Kidney (tissue), 14 donors: Measurements from ENCODE around the gene SMTN. TPM values are rescaled to one million over a fixed set of nuclear protein-coding genes. Genes with fewer than 3 reads are reported as not detected.
"Not testable (repeated sequence)": the region's sequence is repeated elsewhere in the genome, so short reads cannot be mapped to it uniquely, and the experiment has no call there.

Experiments
- DNase-seq, 5 donors: peaks; one replicate each; pipeline ENCODE4 v3.0.0-alpha.2; 2013 to 2020
- FAIRE-seq: peaks from 2 replicates; lab custom pipeline; 2012; peaks lifted over from hg19 to GRCh38; lab: Jason Lieb, UNC
- H3K27ac ChIP-seq, 2 donors: one replicate each; pipeline ENCODE4 v1.7.0; 2013; ENCODE audit warnings: low read depth in 2 of 2, low read length in 2 of 2, inconsistent platforms in 1 of 2
- H3K27me3 ChIP-seq: one replicate; pipeline ENCODE4 v1.7.1; 2013; ENCODE audit warnings: low read length, inconsistent platforms; ENCODE audit not compliant: control insufficient read depth, insufficient read depth
- H3K36me3 ChIP-seq, 3 donors: one replicate each; pipeline versions ENCODE4 v1.7.0 to v1.7.1; 2013; ENCODE audit warnings: low read length in 3 of 3, control low read depth in 1 of 3, inconsistent platforms in 1 of 3; ENCODE audit not compliant: insufficient read depth in 3 of 3, control insufficient read depth in 2 of 3
- H3K4me1 ChIP-seq, 3 donors: one replicate each; pipeline versions ENCODE4 v1.7.0 to v1.7.1; 2013; ENCODE audit warnings: low read length in 3 of 3, inconsistent platforms in 1 of 3, low read depth in 1 of 3; ENCODE audit not compliant: control insufficient read depth in 2 of 3, insufficient read depth in 2 of 3
- H3K4me3 ChIP-seq, 3 donors: one replicate each; pipeline versions ENCODE4 v1.7.0 to v1.8.1; 2013; ENCODE audit warnings: low read length in 3 of 3, control low read depth in 1 of 3, inconsistent platforms in 1 of 3
- H3K9ac ChIP-seq, 3 donors: one replicate each; pipeline versions ENCODE4 v1.7.0 to v1.7.1; 2013; ENCODE audit warnings: low read length in 3 of 3, control low read depth in 1 of 3, inconsistent platforms in 1 of 3
- H3K9me3 ChIP-seq, 3 donors: one replicate each; pipeline versions ENCODE4 v1.7.0 to v1.7.1; 2013; ENCODE audit warnings: low read length in 3 of 3, control low read depth in 1 of 3, inconsistent platforms in 1 of 3; ENCODE audit not compliant: control insufficient read depth in 2 of 3, insufficient read depth in 1 of 3
- intact Hi-C: fragments of 100-400 bp; cut with DNase I; formaldehyde crosslinking; loops from one replicate; pipeline ENCODE4 v1.11.1; 2022
- polyA plus RNA-seq: library from polyadenylated mRNA; stranded (reverse); fragments of 350-450 nt; fragmentation: Illumina TruSeq; extraction: RNeasy Lipid Tissue Mini Kit (QIAGEN cat#74804); gene quantifications from one replicate; pipeline ENCODE4 v1.2.3, GENCODE V29; 2014; ENCODE audit warnings: low read depth, low replicate concordance; ENCODE audit not compliant: insufficient read depth
- total RNA-seq: library from RNA; stranded (reverse); fragmentation: NEBNext Ultra II Directional; extraction: Animal tissue kit (Norgen Biotek cat#: 25700); gene quantifications from one replicate; pipeline ENCODE4 v1.2.1, GENCODE V29; 2021
- TF ChIP-seq, protein P1 (sequence below): IDR thresholded peaks from 3 replicates; pipeline ENCODE4 v1.5.1; 2012; ENCODE audit warnings: mild to moderate bottlenecking, moderate library complexity, borderline replicate concordance; ENCODE audit not compliant: insufficient read depth; ENCODE audit errors: extremely low read depth
- donor health status: control.
- donor health status: control.
- donor health status: control.
- donor health status: control.
- donor health status: control.
- donor health status: DM: yes; HTN: yes; CAD: no.
- donor health status: Normal renal cell carcinoma (clear cell type).

The SMTN gene
- total and polyA plus RNA-seq, 2 donors from 2014 or later, result 64.4 to 67.7 TPM

DNA sequence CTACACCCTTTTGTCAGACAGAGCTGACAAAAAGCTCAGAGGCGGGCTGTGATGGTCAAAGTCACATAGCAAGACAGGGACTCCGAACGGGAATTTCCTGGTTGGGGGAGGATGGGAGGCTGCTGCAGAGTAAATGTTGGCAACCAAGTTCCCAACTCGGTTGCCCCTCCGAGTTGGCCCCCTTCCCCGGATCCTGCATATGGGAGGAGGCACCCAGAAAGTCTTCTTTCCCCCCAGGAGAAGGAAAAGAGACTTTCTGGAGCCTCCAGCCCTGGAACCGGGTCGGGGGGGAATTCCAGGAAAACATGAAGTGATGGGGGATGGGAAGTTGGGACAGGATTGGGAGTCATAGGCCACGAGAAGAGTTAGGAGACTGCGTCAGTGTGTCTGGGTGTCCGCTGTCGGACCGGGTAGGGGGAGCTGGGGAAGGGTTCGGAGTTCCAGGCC lies 25.6 kb downstream of the SMTN start:
- intact Hi-C loops, result no loop called here
- TF ChIP-seq, protein P1, sequence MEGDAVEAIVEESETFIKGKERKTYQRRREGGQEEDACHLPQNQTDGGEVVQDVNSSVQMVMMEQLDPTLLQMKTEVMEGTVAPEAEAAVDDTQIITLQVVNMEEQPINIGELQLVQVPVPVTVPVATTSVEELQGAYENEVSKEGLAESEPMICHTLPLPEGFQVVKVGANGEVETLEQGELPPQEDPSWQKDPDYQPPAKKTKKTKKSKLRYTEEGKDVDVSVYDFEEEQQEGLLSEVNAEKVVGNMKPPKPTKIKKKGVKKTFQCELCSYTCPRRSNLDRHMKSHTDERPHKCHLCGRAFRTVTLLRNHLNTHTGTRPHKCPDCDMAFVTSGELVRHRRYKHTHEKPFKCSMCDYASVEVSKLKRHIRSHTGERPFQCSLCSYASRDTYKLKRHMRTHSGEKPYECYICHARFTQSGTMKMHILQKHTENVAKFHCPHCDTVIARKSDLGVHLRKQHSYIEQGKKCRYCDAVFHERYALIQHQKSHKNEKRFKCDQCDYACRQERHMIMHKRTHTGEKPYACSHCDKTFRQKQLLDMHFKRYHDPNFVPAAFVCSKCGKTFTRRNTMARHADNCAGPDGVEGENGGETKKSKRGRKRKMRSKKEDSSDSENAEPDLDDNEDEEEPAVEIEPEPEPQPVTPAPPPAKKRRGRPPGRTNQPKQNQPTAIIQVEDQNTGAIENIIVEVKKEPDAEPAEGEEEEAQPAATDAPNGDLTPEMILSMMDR, result no peak
- peak in 2 of 5 donors; percentile 7 to 46 for DNase-seq

DNA sequence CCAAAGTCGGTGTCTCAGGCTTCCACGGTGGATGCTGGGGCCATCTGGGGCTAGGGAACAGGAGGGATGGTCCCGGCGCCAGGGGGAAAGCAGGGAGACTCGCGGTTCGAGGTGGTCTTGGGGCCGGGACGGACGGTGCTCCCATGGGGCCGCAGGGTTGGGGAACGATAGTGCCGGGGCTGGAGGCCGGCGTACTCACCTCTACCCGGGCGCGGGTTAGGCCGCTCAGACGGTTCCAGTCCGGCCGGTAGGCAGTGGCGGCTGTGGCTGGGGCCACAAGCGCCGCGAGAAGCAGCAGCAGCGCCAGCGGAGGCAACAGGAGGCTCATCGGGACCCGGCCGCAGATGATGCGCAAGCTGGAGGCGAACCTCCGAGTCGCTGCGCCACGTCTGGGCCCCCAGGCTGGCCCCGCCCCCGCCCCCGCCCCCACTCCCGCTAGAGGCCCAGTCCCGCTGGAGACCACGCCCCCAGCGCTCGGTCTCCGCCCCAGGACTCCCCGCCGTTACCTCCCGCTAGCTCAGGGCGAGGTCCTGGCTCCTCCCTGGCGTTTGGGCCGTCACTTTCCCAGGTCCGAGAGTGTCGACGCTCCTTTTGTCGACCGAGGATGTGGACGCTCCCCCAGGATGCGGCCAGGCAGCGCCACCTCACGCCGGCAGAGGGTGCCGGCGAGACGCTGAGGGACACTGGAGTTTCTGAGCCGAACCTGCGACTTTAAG lies 26.2 kb downstream of the SMTN start, which contains the start of gene SELENOM:
Gene SELENOM (minus strand): TSS at position 391 of the 716 bp plus-strand sequence. CDS start 63 bp downstream, at position 328.
- intact Hi-C loops, result no loop called here
- Histone ChIP-seq H3K4me1 (peaks cover 0 to 15% (median 0%) of the 10 kb centered on the region in 3 donors), H3K9me3 (no peaks in the 10 kb centered on the region), H3K27me3 (no peaks in the 10 kb centered on the region), H3K4me3 (peak within 1 kb of the TSS; percentile 61 to 81 (median 62)), H3K36me3 (peaks cover 0 to 2% (median 0%) of the 10 kb centered on the region in 3 donors), H3K27ac (peak within 1 kb of the TSS; percentile 92), H3K9ac (peak within 1 kb of the TSS; percentile 60 to 94 (median 68))
- peak; percentile 95 to 99 (median 97) for DNase-seq
- FAIRE-seq, result peak; percentile 98
- TF ChIP-seq, protein P1, result peak; percentile 87

More for the DNA sequence above, 25.6 kb downstream of the SMTN start:
- Histone ChIP-seq H3K9ac (peak overlapping the region in 2 of 3 donors; percentile 68 to 94), H3K9me3 (no peaks in the 10 kb centered on the region), H3K4me3 (peak overlapping the region; percentile 30 to 81 (median 60)), H3K4me1 (peaks cover 0 to 15% (median 0%) of the 10 kb centered on the region in 3 donors), H3K27me3 (no peaks in the 10 kb centered on the region), H3K36me3 (peaks cover 0 to 5% (median 0%) of the 10 kb centered on the region in 3 donors), H3K27ac (peak overlapping the region; percentile 92)
- FAIRE-seq, result no peak

DNA sequence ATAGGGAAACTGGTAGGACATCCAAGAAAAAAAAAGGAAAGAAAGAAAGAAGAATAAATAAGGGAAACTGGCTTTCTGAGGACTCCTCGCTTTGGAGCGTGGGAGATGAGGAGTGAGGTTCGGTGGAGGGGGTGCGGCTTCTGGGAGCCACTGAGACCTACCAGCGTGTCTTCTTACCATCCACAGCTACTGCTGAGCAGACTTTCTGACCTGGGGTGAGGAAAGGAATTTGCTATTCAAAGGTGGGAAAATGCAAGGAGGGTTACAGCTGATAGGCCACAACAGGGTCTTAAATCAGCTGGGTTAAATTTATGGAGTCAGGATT lies 26.7 kb downstream of the SMTN start:
- H3K4me1 ChIP-seq, result peaks cover 0 to 15% (median 0%) of the 10 kb centered on the region in 3 donors
- FAIRE-seq (no peak), DNase-seq (no peak)
- peak overlapping the region; percentile 57 to 62 (median 61) for H3K4me3 ChIP-seq
- intact Hi-C loops, result no loop called here
- peak overlapping the region; percentile 41 to 74 (median 60) for H3K9ac ChIP-seq
- TF ChIP-seq, protein P1, result no peak
- no peaks in the 10 kb centered on the region for H3K36me3 ChIP-seq
- H3K9me3 ChIP-seq, result no peaks in the 10 kb centered on the region
- H3K27me3 ChIP-seq, result no peaks in the 10 kb centered on the region
- H3K27ac ChIP-seq, result peak overlapping the region; percentile 59 to 87

DNA sequence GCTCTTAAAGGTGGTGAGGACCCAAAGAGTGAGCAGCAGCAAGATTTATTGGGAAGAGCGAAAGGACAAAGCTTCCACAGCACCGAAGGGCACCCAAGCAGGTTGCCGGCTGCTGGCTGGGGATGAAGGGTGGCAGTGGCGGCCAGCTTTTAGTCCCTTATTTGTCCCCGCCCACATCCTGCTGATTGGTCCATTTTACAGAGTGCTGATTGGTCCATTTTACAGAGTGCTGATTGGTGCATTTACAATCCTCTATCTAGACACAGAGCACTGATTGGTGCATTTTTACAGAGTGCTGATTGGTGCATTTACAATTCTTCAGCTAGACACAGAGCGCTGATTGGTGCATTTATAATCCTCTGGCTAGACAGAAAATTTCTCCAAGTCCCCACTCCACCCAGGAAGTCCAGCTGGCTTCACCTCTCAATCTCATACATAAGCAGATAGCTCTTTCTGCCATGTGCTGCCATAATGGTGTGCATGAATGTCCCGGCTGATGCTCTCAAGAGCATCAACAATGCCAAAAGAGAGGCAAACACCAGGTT lies 31.5 kb downstream of the SMTN start:
- H3K9me3 ChIP-seq, H3K27me3 ChIP-seq, DNase-seq, H3K4me3 ChIP-seq, intact Hi-C loops, H3K9ac ChIP-seq, H3K27ac ChIP-seq, H3K4me1 ChIP-seq, FAIRE-seq, H3K36me3 ChIP-seq: not testable (repeated sequence)
